GM12878 (cell line): Measurements from ENCODE around the gene OSTC. TPM values are rescaled to one million over a fixed set of nuclear protein-coding genes. Genes with fewer than 3 reads are reported as not detected.

ENCODE experiments used
- ASH2L ChIP-seq: fragments of 300-600, 200-600 bp; sonication (generic); IDR thresholded peaks from 2 replicates; pipeline ENCODE4 v1.6.1; 2017; ENCODE audit warnings: low read depth, mild to moderate bottlenecking, borderline replicate concordance
- ATF7 ChIP-seq: fragments of 450-650 bp; IDR thresholded peaks from 2 replicates; pipeline ENCODE4 v1.6.1; 2016; ENCODE audit warnings: low read depth, mild to moderate bottlenecking
- BCL11A ChIP-seq: IDR thresholded peaks from 2 replicates; pipeline ENCODE4 v1.6.1; 2011; ENCODE audit warnings: low read depth, low read length
- BCL3 ChIP-seq: IDR thresholded peaks from 2 replicates; pipeline ENCODE4 v1.6.1; 2011; ENCODE audit warnings: borderline replicate concordance, low read depth, mild to moderate bottlenecking, moderate library complexity, low read length; ENCODE audit not compliant: insufficient read depth, poor library complexity, severe bottlenecking
- CEBPB ChIP-seq, 2 experiments: fragments of 150-350 bp in 1 of 2; IDR thresholded peaks; 2 replicates each; pipeline ENCODE4 v1.6.1; 2012 to 2014; ENCODE audit warnings: low read depth in 2 of 2, low read length in 2 of 2, borderline replicate concordance in 1 of 2, inconsistent platforms in 1 of 2
- LARP7 ChIP-seq: fragments of 450-650 bp; IDR thresholded peaks from 2 replicates; pipeline ENCODE4 v1.6.1; 2017; ENCODE audit warnings: mild to moderate bottlenecking
- MAX ChIP-seq: IDR thresholded peaks from 2 replicates; pipeline ENCODE4 v1.6.1; 2012; ENCODE audit warnings: low read depth, low read length, improper control_type of control experiment
- MYC ChIP-seq: IDR thresholded peaks from 2 replicates; pipeline ENCODE4 v1.6.1; 2011; ENCODE audit warnings: mild to moderate bottlenecking, low read length, moderate library complexity, inconsistent platforms; ENCODE audit not compliant: insufficient read depth, insufficient replicate concordance, insufficient read length, severe bottlenecking
- NFYB ChIP-seq: IDR thresholded peaks from 2 replicates; pipeline ENCODE4 v1.6.1; 2011; ENCODE audit warnings: low read depth, mild to moderate bottlenecking, low read length, improper control_type of control experiment, moderate library complexity; ENCODE audit not compliant: insufficient read depth
- RELA ChIP-seq: fragments of 450-650 bp; IDR thresholded peaks from 2 replicates; pipeline ENCODE4 v1.8.0; 2014; ENCODE audit warnings: borderline replicate concordance; ENCODE audit not compliant: partially characterized antibody
- SMAD5 ChIP-seq: IDR thresholded peaks from 2 replicates; pipeline ENCODE4 v1.6.1; 2016; ENCODE audit warnings: antibody characterized with exemption, low read depth
- SPI1 ChIP-seq: IDR thresholded peaks from 2 replicates; pipeline ENCODE4 v1.6.1; 2011; ENCODE audit warnings: low read depth, mild to moderate bottlenecking, low read length, moderate library complexity, borderline replicate concordance; ENCODE audit not compliant: insufficient read depth
- STAT3 ChIP-seq: IDR thresholded peaks from 2 replicates; pipeline ENCODE4 v1.6.1; 2011; ENCODE audit warnings: low read depth, low read length, improper control_type of control experiment
- SUZ12 ChIP-seq: fragments of 200-600 bp; sonication (generic); IDR thresholded peaks from one replicate; pipeline ENCODE4 v1.6.1; 2018; ENCODE audit warnings: antibody characterized with exemption, mild to moderate bottlenecking; ENCODE audit not compliant: unreplicated experiment
- polyA plus RNA-seq, 11 experiments: library from polyadenylated mRNA; depleted of rRNA in 4 of 11; unstranded in 6 of 11; stranded (reverse) in 5 of 11; fragments of >200 nt; fragmentation: Nextera tagmentation in 4 of 11; fragmentation: Illumina TruSeq in 1 of 11; extraction: Ambion mirVana in 4 of 11; extraction: Trizol in 1 of 11; gene quantifications; 1 replicate in 1 of 11; 2 replicates in 10 of 11; pipeline versions ENCODE4 v1.2.1 to v1.2.3, GENCODE V29; 2011 to 2016; ENCODE audit warnings: inconsistent platforms in 2 of 11, missing spikeins in 2 of 11, low read depth in 1 of 11
- total RNA-seq, 4 experiments: library from RNA; depleted of rRNA in 3 of 4; stranded (reverse); fragments of >200 nt in 3 of 4; fragmentation: Illumina TruSeq in 1 of 4; extraction: Trizol in 1 of 4; gene quantifications; 2 replicates each; pipeline versions ENCODE4 v1.2.1 to v1.2.3, GENCODE V29; 2013 to 2021

OSTC gene
- total and polyA plus RNA-seq, 10 of the 15 experiments (the other 5 are each of a cell fraction or from before 2014, with no cell fraction given): 106 to 681 (median 181) TPM

- TF ChIP-seq ATF7 (no peak), SMAD5 (no peak), NFYB (no peak), BCL3 (no peak), ASH2L (no peak), MAX (no peak), LARP7 (no peak), RELA (no peak), SUZ12 (no peak), STAT3 (no peak), BCL11A (no peak), CEBPB (IDR thresholded peaks at IDR 0.05; ENCODE audit: borderline replicate concordance in 1 of 2, low read depth in 2 of 2, low read length in 2 of 2) (no peak), MYC (no peak), SPI1 (no peak)
Measured at GRCh38 chr4:108693819-108694218, 43.4 kb downstream of the OSTC start (continued).
